NOMO-1 treated with dmso at 0.1 percent for 144 hours (cell line): ENCODE data around the gene ACAN.

Source experiments
- DNase-seq: peaks from one replicate; lab custom pipeline; 2025; ENCODE audit not compliant: unreplicated experiment; lab: John Stamatoyannopoulos, UW

Gene ACAN

DNA sequence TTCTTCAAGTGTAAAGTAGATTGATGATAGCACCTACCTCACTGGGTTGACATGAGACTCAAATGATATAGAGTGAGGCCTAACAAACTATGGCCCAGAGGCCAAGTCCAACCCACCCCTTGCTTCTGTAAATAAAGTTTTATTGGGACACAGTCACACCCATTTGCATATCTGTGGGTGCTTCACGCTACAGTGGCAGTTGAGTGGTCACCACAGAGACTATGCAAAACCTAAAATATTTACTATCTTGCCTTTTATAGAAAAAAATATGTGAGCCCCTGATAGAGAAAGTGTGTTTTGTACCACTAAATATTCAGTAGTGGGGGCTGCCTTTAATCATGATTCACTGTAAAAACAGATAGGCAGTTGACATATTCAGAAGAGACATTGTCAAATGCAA is 38.0 kb downstream of the ACAN start:
- no peak for DNase-seq

DNA sequence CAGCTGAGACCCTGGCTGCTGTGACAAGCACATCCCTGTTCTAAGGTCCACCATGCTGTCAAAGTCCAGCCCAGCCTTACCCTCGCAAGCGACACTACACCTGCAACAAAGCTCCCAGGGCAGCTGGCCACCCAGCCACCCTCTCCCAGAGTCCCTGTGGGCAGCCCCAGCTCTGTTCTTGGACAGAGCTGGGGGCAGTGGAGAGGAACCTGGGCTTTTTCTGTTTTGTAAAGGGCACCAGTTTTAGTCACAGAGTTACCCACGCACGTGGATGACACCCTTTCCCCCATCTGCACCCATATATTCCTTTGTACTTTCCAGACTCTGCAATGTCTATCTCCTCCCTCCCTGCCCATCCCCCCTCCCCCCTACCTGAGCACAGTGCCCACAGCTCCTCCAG is 38.9 kb downstream of the ACAN start:
- no peak for DNase-seq

- DNase-seq: no peak
These were observed 40.1 kb downstream of the ACAN start for GRCh38 chr15:88843334-88843733.

DNA sequence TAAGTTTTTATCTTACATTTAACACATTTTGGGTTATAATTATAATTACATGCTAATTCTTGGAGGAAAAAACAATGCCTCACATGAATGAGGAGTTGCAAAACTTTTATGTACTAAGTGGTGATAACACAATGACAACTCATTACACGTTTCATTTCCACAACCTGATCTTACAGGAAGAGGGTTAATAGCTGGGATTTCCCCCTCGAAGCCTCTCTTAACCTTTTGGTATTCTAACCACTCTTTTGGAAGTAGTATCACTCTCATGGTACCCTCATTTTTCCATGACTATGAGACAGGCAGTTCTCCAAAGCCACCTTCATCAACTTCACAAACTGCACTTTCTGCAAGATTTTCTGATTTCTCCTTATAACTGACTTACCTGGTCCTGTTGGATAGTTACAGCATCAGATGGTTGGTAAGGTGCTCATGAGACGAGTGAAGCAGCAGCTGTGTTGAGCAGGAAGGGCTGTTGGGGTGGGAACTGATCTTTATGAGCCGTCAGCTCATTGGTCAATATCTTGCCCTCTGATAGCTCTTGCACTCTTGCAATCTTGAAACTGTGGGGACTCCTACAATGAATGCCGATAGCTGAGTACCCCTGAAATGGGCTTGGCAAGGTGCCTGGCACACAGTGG is 41.6 kb downstream of the ACAN start:
- no peak for DNase-seq

GRCh38 chr15:88845616-88846015 is 42.4 kb downstream of the ACAN start:
- DNase-seq: no peak

DNA sequence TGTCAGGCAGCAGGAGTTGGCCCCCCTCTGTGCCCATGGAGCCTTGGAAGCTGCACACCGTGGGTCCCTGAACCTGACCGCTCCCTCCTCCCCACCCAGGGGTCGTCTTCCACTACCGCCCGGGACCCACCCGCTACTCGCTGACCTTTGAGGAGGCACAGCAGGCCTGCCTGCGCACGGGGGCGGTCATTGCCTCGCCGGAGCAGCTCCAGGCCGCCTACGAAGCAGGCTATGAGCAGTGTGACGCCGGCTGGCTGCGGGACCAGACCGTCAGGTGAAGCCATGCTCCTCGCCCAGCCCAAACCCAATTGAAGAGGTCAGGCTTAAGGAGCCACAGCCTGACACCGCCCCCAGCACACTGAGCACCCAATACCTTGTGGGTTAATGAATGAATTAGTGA is 43.9 kb downstream of the ACAN start:
- no peak for DNase-seq

DNA sequence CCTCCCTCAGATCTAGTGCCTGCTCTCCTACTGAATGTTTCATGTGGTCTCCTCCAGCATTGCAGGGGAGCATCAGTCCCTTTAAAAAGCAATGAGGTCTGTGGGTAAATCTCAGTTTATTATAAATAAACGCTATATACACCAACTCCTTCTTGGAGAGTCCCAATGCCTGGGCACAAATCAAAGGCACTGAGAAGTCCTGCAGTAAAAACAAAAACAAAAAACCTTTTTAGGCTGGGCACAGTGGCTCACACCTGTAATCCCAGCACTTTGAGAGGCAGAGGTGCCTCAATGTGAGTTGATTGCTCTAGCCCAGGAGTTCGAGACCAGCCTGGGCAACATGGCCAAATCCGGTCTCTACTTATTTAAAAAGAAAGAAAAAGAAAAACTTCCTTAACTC is 45.0 kb downstream of the ACAN start:
- DNase-seq: no peak

GRCh38 chr15:88849376-88850072 is 46.3 kb downstream of the ACAN start:
- no peak for DNase-seq

- DNase-seq: no peak
These were observed 49.2 kb downstream of the ACAN start for GRCh38 chr15:88852476-88852875.

GRCh38 chr15:88858934-88859333 is 55.7 kb downstream of the ACAN start:
- no peak for DNase-seq

DNA sequence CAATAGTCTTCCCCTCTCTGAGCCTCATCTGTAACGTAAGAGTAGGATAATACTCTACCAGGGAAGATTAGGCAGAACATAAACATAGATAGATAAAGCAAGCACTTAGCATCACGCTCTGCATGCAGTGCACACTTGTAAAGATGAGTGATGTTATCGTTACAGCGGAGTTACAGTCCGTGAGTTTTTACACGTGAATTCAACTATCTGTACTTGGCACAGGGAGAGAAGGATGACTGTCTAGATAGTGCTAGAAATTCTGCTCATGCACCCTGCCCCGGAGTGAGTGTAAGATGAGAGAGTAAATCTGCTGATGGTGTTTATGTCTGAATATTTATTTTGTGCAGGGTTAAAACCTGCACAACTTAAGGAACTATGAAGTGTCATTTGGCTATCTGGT is 56.3 kb downstream of the ACAN start:
- DNase-seq: no peak

DNA sequence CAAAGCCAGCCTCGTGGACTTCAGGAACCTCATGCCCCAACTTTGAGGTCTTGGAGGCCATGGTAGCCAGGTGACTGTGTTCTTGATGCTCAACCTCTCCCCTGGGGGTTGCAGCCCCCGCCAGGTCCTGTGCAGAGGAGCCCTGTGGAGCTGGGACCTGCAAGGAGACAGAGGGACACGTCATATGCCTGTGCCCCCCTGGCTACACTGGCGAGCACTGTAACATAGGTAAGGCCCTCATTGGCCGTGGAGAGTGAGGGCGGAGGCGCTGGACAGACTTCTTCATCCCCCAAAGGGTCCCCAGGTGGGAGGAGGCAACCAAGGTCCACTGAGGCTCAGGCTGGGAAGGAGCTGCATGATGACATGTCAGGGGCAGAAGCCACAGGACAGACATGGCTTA is 57.0 kb downstream of the ACAN start:
- DNase-seq: no peak

- no peak for DNase-seq
These were observed 60.2 kb downstream of the ACAN start for GRCh38 chr15:88863412-88863811.

DNA sequence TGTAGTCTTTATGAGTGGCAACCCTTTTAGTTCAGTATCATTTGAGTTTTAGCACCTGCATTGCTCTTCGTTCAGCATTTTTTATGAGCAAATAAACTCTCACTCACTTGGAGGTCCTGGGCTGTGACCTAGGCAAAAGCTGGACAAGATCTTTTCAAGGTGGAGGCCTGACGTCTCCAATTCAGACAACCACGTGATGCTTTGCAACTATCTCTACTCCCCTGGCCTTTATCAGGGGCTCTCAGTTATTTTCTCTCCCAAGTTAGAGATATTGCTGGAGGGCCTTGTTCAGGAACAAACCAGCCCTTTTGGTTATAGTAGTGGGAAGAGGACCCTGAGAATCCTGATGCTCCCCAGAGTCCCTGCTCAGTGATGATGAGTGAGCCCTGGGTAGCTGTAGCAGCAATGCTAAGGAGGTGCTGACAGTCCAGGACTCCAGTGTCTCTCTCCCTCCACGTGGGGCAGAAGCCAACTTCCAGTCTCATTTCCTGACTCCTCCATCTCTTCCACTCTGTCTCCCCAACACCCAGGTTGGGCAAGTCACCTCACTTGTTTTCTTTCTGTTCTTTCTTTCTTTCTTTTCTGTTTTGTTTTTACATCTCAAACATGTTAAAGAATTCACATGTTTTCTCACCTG is 61.7 kb downstream of the ACAN start:
- DNase-seq: no peak

DNA sequence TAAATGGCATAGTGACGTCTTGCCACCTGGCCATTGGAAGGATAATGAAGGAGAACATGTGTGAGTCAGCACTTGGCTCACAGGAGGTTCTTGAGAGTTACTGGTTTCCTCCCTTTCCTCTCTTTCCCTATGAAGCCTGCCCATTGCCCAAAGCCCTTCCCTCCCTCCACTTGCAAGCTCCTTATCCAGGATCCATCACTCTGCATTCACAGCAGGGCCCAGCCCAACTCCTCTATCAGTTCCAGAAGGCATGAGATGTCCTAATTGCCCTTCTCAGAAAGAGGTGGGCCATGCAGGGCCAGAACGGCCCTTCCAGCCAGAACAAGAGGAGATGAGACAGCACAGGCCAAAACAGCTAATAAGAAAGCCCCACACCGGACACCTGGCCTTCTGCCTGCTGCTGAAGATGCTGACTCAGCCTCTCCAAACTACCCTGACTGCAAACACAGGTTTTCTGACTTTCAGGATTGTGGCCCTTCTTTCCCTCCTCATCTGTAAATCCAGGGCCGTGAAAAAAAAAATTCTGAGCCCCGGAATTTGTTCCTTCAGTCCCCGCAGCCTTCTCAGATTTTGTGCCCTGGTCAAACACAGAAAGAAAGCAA is 62.4 kb downstream of the ACAN start:
- no peak for DNase-seq

DNA sequence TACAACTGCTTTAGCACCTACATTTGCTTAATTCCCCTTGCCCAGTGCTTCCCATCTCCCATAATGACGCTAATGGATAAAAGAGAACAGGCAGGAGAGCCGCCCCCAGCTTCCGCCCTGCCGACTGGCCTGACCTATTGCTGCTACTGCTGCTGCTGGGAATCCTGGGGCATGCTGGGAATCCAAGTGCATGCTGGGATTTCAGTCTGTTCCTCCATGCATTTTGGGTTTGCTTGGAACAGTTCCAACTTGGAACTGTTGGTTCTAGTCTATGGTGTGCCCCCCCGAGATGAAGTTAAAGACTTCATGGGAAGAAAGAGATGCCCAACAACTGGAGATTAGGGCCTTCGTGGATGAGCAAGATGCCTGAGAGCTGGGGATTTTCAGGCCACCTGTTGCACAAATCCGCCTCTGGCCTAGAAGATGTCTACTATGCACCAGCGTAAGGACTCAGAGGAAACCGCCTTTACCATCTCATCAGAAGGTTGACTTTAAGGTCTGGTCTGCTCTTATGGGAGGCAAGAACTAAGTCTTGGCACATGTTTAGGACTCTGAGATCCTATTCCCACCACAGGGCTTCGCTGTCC is 63.2 kb downstream of the ACAN start:
- no peak for DNase-seq

GRCh38 chr15:88871313-88871712 is 68.1 kb downstream of the ACAN start:
- DNase-seq: no peak

- DNase-seq: no peak
These were observed 68.9 kb downstream of the ACAN start for GRCh38 chr15:88872106-88872505.

GRCh38 chr15:88872706-88873105 is 69.5 kb downstream of the ACAN start:
- no peak for DNase-seq

GRCh38 chr15:88873786-88874185 is 70.5 kb downstream of the ACAN start:
- DNase-seq: no peak

DNA sequence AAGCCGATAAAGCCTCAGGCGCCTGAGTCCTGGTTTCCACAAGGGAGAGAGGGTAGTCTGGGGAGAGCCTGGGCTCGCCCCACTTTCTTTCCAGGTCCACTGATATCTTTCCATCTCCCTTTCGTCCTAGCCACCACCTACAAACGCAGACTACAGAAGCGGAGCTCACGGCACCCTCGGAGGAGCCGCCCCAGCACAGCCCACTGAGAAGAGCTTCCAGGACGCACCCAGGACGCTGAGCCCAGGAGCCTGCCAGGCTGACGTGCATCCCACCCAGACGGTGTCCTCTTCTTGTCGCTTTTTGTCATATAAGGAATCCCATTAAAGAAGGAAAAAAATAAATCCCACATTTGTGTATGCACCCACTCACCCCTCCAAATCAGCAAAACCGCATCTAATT is 71.0 kb downstream of the ACAN start:
- DNase-seq: no peak

DNA sequence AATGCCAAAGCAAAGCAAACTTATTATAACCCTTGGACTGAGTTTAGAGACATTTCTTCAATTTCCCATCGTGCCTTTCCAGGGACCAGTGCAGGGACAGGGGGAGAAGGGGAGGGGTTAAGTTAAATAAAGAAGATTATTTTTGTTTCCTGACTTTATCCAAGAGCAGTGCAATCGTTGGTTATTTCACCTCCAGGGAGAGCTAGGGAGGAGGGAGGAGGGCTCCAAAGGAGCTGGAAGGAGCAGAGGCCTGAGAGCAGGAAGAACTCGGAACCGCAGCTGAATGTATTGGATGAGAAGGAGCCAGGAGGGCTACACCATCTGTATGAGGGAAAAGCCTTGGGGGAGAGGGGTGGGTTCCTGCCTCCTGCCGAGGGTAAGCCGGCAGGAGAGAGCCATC is 71.4 kb downstream of the ACAN start:
- DNase-seq: no peak
